GM12878 (cell line): ENCODE measurements around the gene SEPHS2. TPM values are rescaled to one million over a fixed set of nuclear protein-coding genes. Genes with fewer than 3 reads are reported as not detected.

Experiments
- ATF2 ChIP-seq: IDR thresholded peaks from 2 replicates; pipeline ENCODE4 v1.6.1; 2012; ENCODE audit warnings: low read length, inconsistent platforms
- CHD2 ChIP-seq: IDR thresholded peaks from 2 replicates; pipeline ENCODE4 v1.6.1; 2011; ENCODE audit warnings: low read depth, low read length, improper control_type of control experiment, borderline replicate concordance
- CREM ChIP-seq: IDR thresholded peaks from 2 replicates; pipeline ENCODE4 v1.6.1; 2014; ENCODE audit warnings: antibody characterized with exemption, low read depth
- ESRRA ChIP-seq: IDR thresholded peaks from 2 replicates; pipeline ENCODE4 v1.6.1; 2012; ENCODE audit warnings: mild to moderate bottlenecking, low read length, improper control_type of control experiment
- ETV6 ChIP-seq, 2 experiments: fragments of 450-650 bp in 1 of 2; IDR thresholded peaks in 1 of 2; conservative IDR thresholded peaks in 1 of 2; 2 replicates each; pipeline ENCODE4 v1.6.1; 2014; ENCODE audit warnings: antibody characterized with exemption in 1 of 2, borderline replicate concordance in 1 of 2, low read depth in 1 of 2, mild to moderate bottlenecking in 1 of 2, moderate library complexity in 1 of 2
- FOXK2 ChIP-seq: fragments of 450-650 bp; IDR thresholded peaks from 2 replicates; pipeline ENCODE4 v1.6.1; 2017; ENCODE audit warnings: mild to moderate bottlenecking, moderate library complexity
- HDAC6 ChIP-seq: fragments of 200-600 bp; sonication (generic); IDR thresholded peaks from one replicate; pipeline ENCODE4 v1.8.0; 2017; ENCODE audit warnings: antibody characterized with exemption; ENCODE audit not compliant: unreplicated experiment
- IRF3 ChIP-seq: fragments of 450-650 bp; IDR thresholded peaks from 2 replicates; pipeline ENCODE4 v1.6.1; 2014; ENCODE audit warnings: mild to moderate bottlenecking
- JUNB ChIP-seq: IDR thresholded peaks from 2 replicates; pipeline ENCODE4 v1.6.1; 2016; ENCODE audit warnings: antibody characterized with exemption, mild to moderate bottlenecking
- MXI1 ChIP-seq: fragments of 150-350 bp; IDR thresholded peaks from 2 replicates; pipeline ENCODE4 v1.6.1; 2011; ENCODE audit warnings: low read depth, mild to moderate bottlenecking, inconsistent platforms, low read length, improper control_type of control experiment
- NBN ChIP-seq: fragments of 450-650 bp; IDR thresholded peaks from 2 replicates; pipeline ENCODE4 v1.6.1; 2016
- NKRF ChIP-seq: fragments of 450-650 bp; conservative IDR thresholded peaks from 2 replicates; pipeline ENCODE4 v1.6.1; 2017; ENCODE audit warnings: mild to moderate bottlenecking, moderate library complexity
- NR2C1 ChIP-seq: fragments of 450-650 bp; IDR thresholded peaks from 2 replicates; pipeline ENCODE4 v1.6.1; 2017; ENCODE audit warnings: antibody characterized with exemption, mild to moderate bottlenecking, moderate library complexity
- PAX5 ChIP-seq: IDR thresholded peaks from 2 replicates; pipeline ENCODE4 v1.6.1; 2011; ENCODE audit warnings: low read depth, low read length, borderline replicate concordance
- POU2F2 ChIP-seq: IDR thresholded peaks from 3 replicates; pipeline ENCODE4 v1.6.1; 2011; ENCODE audit warnings: low read depth, mild to moderate bottlenecking, low read length, borderline replicate concordance
- SREBF2 ChIP-seq: IDR thresholded peaks from 2 replicates; pipeline ENCODE4 v1.6.1; 2012; ENCODE audit warnings: mild to moderate bottlenecking, low read length
- SRF ChIP-seq, 2 experiments: IDR thresholded peaks; 2 replicates each; pipeline ENCODE4 v1.6.1; 2011; ENCODE audit warnings: low read depth in 2 of 2, low read length in 2 of 2, mild to moderate bottlenecking in 1 of 2, moderate library complexity in 1 of 2
- SUPT20H ChIP-seq: IDR thresholded peaks from 2 replicates; pipeline ENCODE4 v1.6.1; 2011; ENCODE audit warnings: low read depth, mild to moderate bottlenecking, low read length, moderate library complexity, borderline replicate concordance; ENCODE audit not compliant: control insufficient read depth
- YBX1 ChIP-seq: fragments of 450-650 bp; IDR thresholded peaks from 2 replicates; pipeline ENCODE4 v1.6.1; 2016; ENCODE audit warnings: antibody characterized with exemption
- ZBED1 ChIP-seq: IDR thresholded peaks from 2 replicates; pipeline ENCODE4 v1.6.1; 2016; ENCODE audit warnings: borderline replicate concordance
- ZNF207 ChIP-seq: fragments of 450-650 bp; IDR thresholded peaks from 2 replicates; pipeline ENCODE4 v1.6.1; 2014; ENCODE audit warnings: antibody characterized with exemption, mild to moderate bottlenecking, borderline replicate concordance
- polyA plus RNA-seq, 11 experiments: library from polyadenylated mRNA; depleted of rRNA in 4 of 11; unstranded in 6 of 11; stranded (reverse) in 5 of 11; fragments of >200 nt; fragmentation: Nextera tagmentation in 4 of 11; fragmentation: Illumina TruSeq in 1 of 11; extraction: Ambion mirVana in 4 of 11; extraction: Trizol in 1 of 11; gene quantifications; 1 replicate in 1 of 11; 2 replicates in 10 of 11; pipeline versions ENCODE4 v1.2.1 to v1.2.3, GENCODE V29; 2011 to 2016; ENCODE audit warnings: inconsistent platforms in 2 of 11, missing spikeins in 2 of 11, low read depth in 1 of 11
- total RNA-seq, 4 experiments: library from RNA; depleted of rRNA in 3 of 4; stranded (reverse); fragments of >200 nt in 3 of 4; fragmentation: Illumina TruSeq in 1 of 4; extraction: Trizol in 1 of 4; gene quantifications; 2 replicates each; pipeline versions ENCODE4 v1.2.1 to v1.2.3, GENCODE V29; 2013 to 2021
- TF ChIP-seq, protein P1 (sequence below): fragments of 450-650 bp; IDR thresholded peaks from 2 replicates; pipeline ENCODE4 v1.6.1; 2017; ENCODE audit warnings: low read depth, mild to moderate bottlenecking, moderate library complexity
- TF ChIP-seq, protein P2 (sequence below): fragments of 450-650 bp; IDR thresholded peaks from 2 replicates; pipeline ENCODE4 v1.6.1; 2017; ENCODE audit warnings: borderline replicate concordance

The SEPHS2 gene
- total and polyA plus RNA-seq, 10 of the 15 experiments (the other 5 are each of a cell fraction or from before 2014, with no cell fraction given): 21.6 to 99.8 (median 72.9) TPM

GRCh38 chr16:30445408-30446202 lies at the start of gene SEPHS2 (continued):
- no peak for TF ChIP-seq ATF2
- no peak for TF ChIP-seq NBN
- no peak for TF ChIP-seq ESRRA
- TF ChIP-seq NKRF: peak; percentile 63; the same call in 1 of the 2 replicates
- peak; percentile 65; the same call in 1 of the 2 replicates for TF ChIP-seq IRF3
- no peak for TF ChIP-seq NR2C1
- TF ChIP-seq ETV6 (conservative IDR thresholded peaks at IDR 0.05 in 1 of 2, IDR thresholded peaks at IDR 0.05 in 1 of 2; ENCODE audit: borderline replicate concordance in 1 of 2, low read depth in 1 of 2): no peak
- no peak for TF ChIP-seq JUNB
- peak; percentile 40 for TF ChIP-seq MXI1
- TF ChIP-seq SRF (IDR thresholded peaks at IDR 0.05; ENCODE audit: low read depth in 2 of 2, low read length in 2 of 2): 0 out of 4 replicates have a peak, but pooled peaks of 1 of the 2 experiments have one; percentile 19
- no peak for TF ChIP-seq SUPT20H
- no peak; the same call in none of the 2 replicates for TF ChIP-seq CREM
- no peak for TF ChIP-seq HDAC6
- peak; percentile 61; the same call in 2 of the 3 replicates for TF ChIP-seq POU2F2
- TF ChIP-seq ZBED1: no peak
- TF ChIP-seq SREBF2: no peak
- TF ChIP-seq FOXK2: peak; percentile 60
- peak; percentile 85; the same call in 1 of the 2 replicates for TF ChIP-seq CHD2
- TF ChIP-seq, protein P1, sequence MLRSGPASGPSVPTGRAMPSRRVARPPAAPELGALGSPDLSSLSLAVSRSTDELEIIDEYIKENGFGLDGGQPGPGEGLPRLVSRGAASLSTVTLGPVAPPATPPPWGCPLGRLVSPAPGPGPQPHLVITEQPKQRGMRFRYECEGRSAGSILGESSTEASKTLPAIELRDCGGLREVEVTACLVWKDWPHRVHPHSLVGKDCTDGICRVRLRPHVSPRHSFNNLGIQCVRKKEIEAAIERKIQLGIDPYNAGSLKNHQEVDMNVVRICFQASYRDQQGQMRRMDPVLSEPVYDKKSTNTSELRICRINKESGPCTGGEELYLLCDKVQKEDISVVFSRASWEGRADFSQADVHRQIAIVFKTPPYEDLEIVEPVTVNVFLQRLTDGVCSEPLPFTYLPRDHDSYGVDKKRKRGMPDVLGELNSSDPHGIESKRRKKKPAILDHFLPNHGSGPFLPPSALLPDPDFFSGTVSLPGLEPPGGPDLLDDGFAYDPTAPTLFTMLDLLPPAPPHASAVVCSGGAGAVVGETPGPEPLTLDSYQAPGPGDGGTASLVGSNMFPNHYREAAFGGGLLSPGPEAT: peak; percentile 44; the same call in 1 of the 2 replicates
- TF ChIP-seq PAX5: no peak
- TF ChIP-seq ZNF207: no peak
- TF ChIP-seq YBX1: no peak
- TF ChIP-seq, protein P2, sequence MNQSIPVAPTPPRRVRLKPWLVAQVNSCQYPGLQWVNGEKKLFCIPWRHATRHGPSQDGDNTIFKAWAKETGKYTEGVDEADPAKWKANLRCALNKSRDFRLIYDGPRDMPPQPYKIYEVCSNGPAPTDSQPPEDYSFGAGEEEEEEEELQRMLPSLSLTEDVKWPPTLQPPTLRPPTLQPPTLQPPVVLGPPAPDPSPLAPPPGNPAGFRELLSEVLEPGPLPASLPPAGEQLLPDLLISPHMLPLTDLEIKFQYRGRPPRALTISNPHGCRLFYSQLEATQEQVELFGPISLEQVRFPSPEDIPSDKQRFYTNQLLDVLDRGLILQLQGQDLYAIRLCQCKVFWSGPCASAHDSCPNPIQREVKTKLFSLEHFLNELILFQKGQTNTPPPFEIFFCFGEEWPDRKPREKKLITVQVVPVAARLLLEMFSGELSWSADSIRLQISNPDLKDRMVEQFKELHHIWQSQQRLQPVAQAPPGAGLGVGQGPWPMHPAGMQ: no peak
